Erythroblast (primary cell): Measurements from ENCODE around the gene LMBRD1.

Experiments
- GATA1 ChIP-seq: IDR thresholded peaks from 2 replicates; pipeline ENCODE4 v1.6.1; 2011; ENCODE audit warnings: low read depth, mild to moderate bottlenecking, control low read depth, low read length, moderate library complexity
- POLR2A ChIP-seq: IDR thresholded peaks from 2 replicates; pipeline ENCODE4 v1.6.1; 2011; ENCODE audit warnings: mild to moderate bottlenecking, low read length

DNA sequence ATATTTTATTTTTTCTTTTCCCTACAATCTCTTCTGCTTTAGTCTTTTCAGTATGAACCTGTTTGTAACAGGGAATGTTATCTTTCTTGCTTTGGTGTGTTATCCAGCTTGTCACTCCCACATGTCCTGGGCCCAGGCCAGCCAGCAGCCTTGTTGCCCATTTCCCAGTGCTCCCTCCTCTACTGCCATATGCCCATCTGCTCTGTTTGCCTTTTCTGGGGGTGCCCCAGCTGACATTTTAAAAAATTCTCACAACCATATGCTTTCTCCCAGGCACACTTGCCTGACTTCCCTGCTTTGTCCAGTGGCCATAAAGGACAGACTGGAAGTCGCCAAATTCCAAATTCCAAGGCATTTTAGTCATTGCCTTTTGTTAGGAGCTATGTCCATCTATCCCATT, 23.6 kb upstream of the LMBRD1 start:
- TF ChIP-seq POLR2A = no peak
- TF ChIP-seq GATA1 = no peak
